ENCODE measurements around the gene ZBED5. TPM values are rescaled to one million over a fixed set of nuclear protein-coding genes. Genes with fewer than 3 reads are reported as not detected.

ZBED5 gene
- polyA plus RNA-seq, 3 donors = 8.1 to 45.8 (median 10.3) TPM

DNA sequence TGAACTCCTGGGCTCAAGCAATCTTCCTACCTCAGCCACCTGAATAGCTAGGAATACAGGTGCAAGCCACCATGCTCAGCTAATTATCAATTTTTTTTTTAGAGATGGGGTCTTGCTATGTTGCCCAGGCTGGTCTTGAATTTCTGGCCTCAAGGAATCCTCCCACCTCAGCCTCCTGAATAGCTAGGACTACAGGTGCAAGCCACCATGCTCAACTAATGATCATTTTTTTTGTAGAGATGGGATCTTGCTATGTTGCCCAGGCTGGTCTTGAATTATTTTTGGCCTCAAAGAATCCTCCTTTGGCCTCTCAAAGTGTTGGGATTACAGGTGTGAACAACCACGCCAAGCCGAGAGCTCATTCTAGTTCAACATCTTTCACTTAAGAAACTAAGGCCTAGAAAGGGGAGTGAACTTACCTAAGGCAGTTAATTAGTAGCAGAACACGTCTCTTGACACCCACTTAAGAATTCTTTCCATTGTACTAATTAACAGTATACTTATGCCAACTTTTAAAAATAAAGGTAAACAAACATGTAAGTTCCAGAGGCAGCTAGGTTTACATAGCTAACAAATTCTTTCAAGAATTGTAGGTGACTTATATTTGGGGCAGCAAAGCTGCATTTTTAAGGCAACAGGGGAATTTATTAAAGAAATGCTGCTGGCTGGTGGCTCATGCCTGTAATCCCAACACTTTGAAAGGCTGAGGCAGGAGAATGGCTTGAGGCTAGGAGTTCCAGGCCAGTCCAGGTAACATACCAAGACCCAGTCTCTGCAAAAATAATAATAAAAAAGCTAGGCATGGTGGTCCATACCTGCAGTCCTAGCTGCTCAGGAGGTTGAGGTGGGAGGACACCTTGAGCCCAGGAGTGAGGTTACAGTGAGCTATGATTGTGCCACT is 9.6 kb downstream of the ZBED5 start:
- H3K27ac Mint-ChIP-seq = no peak overlapping the region
- H3K4me1 ChIP-seq (ENCODE audit: control insufficient read depth in 1 of 2, insufficient read depth in 2 of 2, low read length in 2 of 2) = no peaks in the 10 kb centered on the region
- WGBS (ENCODE audit: insufficient coverage) = no CpG with 5 or more reads among the region's 3 CpGs

DNA sequence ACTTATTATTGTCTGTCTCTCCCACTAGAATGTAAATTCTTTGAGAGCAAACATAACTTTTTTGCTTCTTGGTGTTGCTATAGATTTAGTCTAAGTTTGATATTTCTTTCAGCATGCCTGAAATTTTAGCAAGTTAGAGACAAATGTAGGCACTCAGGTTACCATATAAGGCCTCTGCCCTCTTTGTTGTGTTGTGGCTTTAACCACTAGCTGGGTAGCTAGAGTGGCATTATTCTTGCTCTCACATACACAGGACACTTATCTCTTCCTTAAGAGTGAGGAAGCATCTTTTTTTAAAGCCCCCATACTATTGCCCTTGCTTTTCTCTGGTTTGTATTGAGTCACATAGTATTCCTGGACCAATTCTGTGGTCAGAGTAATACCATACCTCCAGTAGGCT is 11.2 kb downstream of the ZBED5 start:
- intact Hi-C loops (cut with micrococcal nuclease) = no loop called here
- TF ChIP-seq, protein P1, sequence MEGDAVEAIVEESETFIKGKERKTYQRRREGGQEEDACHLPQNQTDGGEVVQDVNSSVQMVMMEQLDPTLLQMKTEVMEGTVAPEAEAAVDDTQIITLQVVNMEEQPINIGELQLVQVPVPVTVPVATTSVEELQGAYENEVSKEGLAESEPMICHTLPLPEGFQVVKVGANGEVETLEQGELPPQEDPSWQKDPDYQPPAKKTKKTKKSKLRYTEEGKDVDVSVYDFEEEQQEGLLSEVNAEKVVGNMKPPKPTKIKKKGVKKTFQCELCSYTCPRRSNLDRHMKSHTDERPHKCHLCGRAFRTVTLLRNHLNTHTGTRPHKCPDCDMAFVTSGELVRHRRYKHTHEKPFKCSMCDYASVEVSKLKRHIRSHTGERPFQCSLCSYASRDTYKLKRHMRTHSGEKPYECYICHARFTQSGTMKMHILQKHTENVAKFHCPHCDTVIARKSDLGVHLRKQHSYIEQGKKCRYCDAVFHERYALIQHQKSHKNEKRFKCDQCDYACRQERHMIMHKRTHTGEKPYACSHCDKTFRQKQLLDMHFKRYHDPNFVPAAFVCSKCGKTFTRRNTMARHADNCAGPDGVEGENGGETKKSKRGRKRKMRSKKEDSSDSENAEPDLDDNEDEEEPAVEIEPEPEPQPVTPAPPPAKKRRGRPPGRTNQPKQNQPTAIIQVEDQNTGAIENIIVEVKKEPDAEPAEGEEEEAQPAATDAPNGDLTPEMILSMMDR (IDR thresholded peaks at IDR 0.05) = no peak
- no peaks in the 10 kb centered on the region for H3K79me2 ChIP-seq (ENCODE audit: insufficient read depth, low read length)
- H3K9ac ChIP-seq (ENCODE audit: insufficient read depth, low read length, poor library complexity, severe bottlenecking) = no peak overlapping the region
- H4K20me1 ChIP-seq (ENCODE audit: insufficient read depth, low read length) = no peaks in the 10 kb centered on the region
- no peak for DNase-seq
- Mint-ChIP-seq H3K27me3 (ENCODE audit: low read depth in 3 of 3) (peaks cover 0 to 2% (median 2%) of the 10 kb centered on the region in 3 donors), H3K4me3 (no peak overlapping the region), H3K36me3 (peaks cover 0 to 2% of the 10 kb centered on the region in 2 donors), H3K27ac (no peak overlapping the region), H3K4me1 (peaks cover 3% of the 10 kb centered on the region), H3K9me3 (no peaks in the 10 kb centered on the region)
- no peak overlapping the region for H3K4me3 ChIP-seq (replicated peaks in 1 of 3; ENCODE audit: low read depth in 2 of 3, low read length in 3 of 3)
- no peak overlapping the region for H3K27ac ChIP-seq (ENCODE audit: low read depth in 1 of 2, low read length in 2 of 2)
- H3K27me3 ChIP-seq (ENCODE audit: control insufficient read depth in 2 of 2, insufficient read depth in 2 of 2, low read length in 2 of 2) = no peaks in the 10 kb centered on the region
- no peak overlapping the region for H3K4me2 ChIP-seq (replicated peaks; ENCODE audit: extremely low read depth, low read length, poor library complexity, severe bottlenecking)
- H3K4me1 ChIP-seq (ENCODE audit: control insufficient read depth in 1 of 2, insufficient read depth in 2 of 2, low read length in 2 of 2) = no peaks in the 10 kb centered on the region
- no peaks in the 10 kb centered on the region for H3K9me3 ChIP-seq (replicated peaks in 1 of 2; ENCODE audit: control insufficient read depth in 1 of 2, insufficient read depth in 1 of 2, low read length in 2 of 2)
- no peak overlapping the region for H2AFZ ChIP-seq (ENCODE audit: insufficient read depth, low read depth, low read length, poor library complexity, severe bottlenecking)
- peaks cover 0 to 3% of the 10 kb centered on the region in 2 donors for H3K36me3 ChIP-seq (replicated peaks in 1 of 2; ENCODE audit: control insufficient read depth in 1 of 2, insufficient read depth in 2 of 2, low read length in 2 of 2)

More for the DNA sequence above, 9.6 kb downstream of the ZBED5 start:
- DNase-seq = no peak
- Histone ChIP-seq H3K27me3 (ENCODE audit: control insufficient read depth in 2 of 2, insufficient read depth in 2 of 2, low read length in 2 of 2) (no peaks in the 10 kb centered on the region), H2AFZ (ENCODE audit: insufficient read depth, low read depth, low read length, poor library complexity, severe bottlenecking) (no peak overlapping the region), H3K79me2 (ENCODE audit: insufficient read depth, low read length) (peaks cover 6% of the 10 kb centered on the region), H4K20me1 (ENCODE audit: insufficient read depth, low read length) (no peaks in the 10 kb centered on the region), H3K36me3 (replicated peaks in 1 of 2; ENCODE audit: control insufficient read depth in 1 of 2, insufficient read depth in 2 of 2, low read length in 2 of 2) (peaks cover 7 to 19% of the 10 kb centered on the region in 2 donors), H3K4me3 (replicated peaks in 1 of 3; ENCODE audit: low read depth in 2 of 3, low read length in 3 of 3) (no peak overlapping the region), H3K27ac (ENCODE audit: low read depth in 1 of 2, low read length in 2 of 2) (no peak overlapping the region), H3K9ac (ENCODE audit: insufficient read depth, low read length, poor library complexity, severe bottlenecking) (no peak overlapping the region), H3K9me3 (replicated peaks in 1 of 2; ENCODE audit: control insufficient read depth in 1 of 2, insufficient read depth in 1 of 2, low read length in 2 of 2) (no peaks in the 10 kb centered on the region), H3K4me2 (replicated peaks; ENCODE audit: extremely low read depth, low read length, poor library complexity, severe bottlenecking) (no peak overlapping the region)
- Mint-ChIP-seq H3K36me3 (peaks cover 13% of the 10 kb centered on the region in 2 donors), H3K9me3 (no peaks in the 10 kb centered on the region), H3K4me1 (no peaks in the 10 kb centered on the region), H3K4me3 (no peak overlapping the region), H3K27me3 (ENCODE audit: low read depth in 3 of 3) (peaks cover 0 to 2% (median 2%) of the 10 kb centered on the region in 3 donors)
- intact Hi-C loops (cut with micrococcal nuclease) = no loop called here
- TF ChIP-seq, protein P1 (IDR thresholded peaks at IDR 0.05) = no peak

Data from CD14-positive monocyte (primary cell).